Neural cell (in vitro differentiated cells): Measurements from ENCODE around the gene PDS5B. TPM values are rescaled to one million over a fixed set of nuclear protein-coding genes. Genes with fewer than 3 reads are reported as not detected.

ENCODE experiments used
- H2AFZ ChIP-seq: fragments of 200-600, 300-800 bp; sonication (generic), shearing (Covaris generic); 2 replicates; pipeline ENCODE4 v1.6.0; 2014; ENCODE audit warnings: low read depth, mild to moderate bottlenecking, antibody characterized with exemption, low read length, moderate library complexity
- H3F3A ChIP-seq: fragments of 200-600 bp; shearing (Covaris generic); 2 replicates; pipeline ENCODE4 v1.6.1; 2016; ENCODE audit warnings: mild to moderate bottlenecking, moderate library complexity, mixed read lengths, antibody characterized with exemption, low read length; ENCODE audit not compliant: insufficient read depth, poor library complexity, severe bottlenecking
- H3K27ac ChIP-seq: fragments of 200-600, 300-800 bp; sonication (generic), shearing (Covaris generic); 2 replicates; pipeline ENCODE4 v1.5.1; 2014; ENCODE audit warnings: mild to moderate bottlenecking, low read length, moderate library complexity
- H3K27me3 ChIP-seq: fragments of 300-800, 200-600 bp; sonication (generic), shearing (Covaris generic); 2 replicates; pipeline ENCODE4 v1.6.0; 2014; ENCODE audit warnings: mild to moderate bottlenecking, low read depth, low read length, moderate library complexity; ENCODE audit not compliant: insufficient read depth
- H3K36me3 ChIP-seq: fragments of 300-800, 200-600 bp; sonication (generic), shearing (Covaris generic); 2 replicates; pipeline ENCODE4 v1.5.1; 2014; ENCODE audit warnings: mild to moderate bottlenecking, antibody characterized with exemption, low read length, moderate library complexity; ENCODE audit not compliant: insufficient read depth
- H3K4me2 ChIP-seq: fragments of 300-800, 200-600 bp; sonication (generic), shearing (Covaris generic); 2 replicates; pipeline ENCODE4 v1.6.0; 2014; ENCODE audit warnings: mild to moderate bottlenecking, low read length
- H3K4me3 ChIP-seq: fragments of 300-800, 200-600 bp; sonication (generic), shearing (Covaris generic); 2 replicates; pipeline ENCODE4 v1.5.1; 2014; ENCODE audit warnings: mild to moderate bottlenecking, low read length, moderate library complexity
- H3K79me2 ChIP-seq: fragments of 200-600 bp; shearing (Covaris generic); replicated peaks from 2 replicates; pipeline ENCODE4 v1.6.0; 2014; ENCODE audit warnings: mild to moderate bottlenecking, low read length, moderate library complexity; ENCODE audit not compliant: insufficient read depth
- H3K9ac ChIP-seq: fragments of 300-800, 200-600 bp; sonication (generic), shearing (Covaris generic); 2 replicates; pipeline ENCODE4 v1.6.1; 2016; ENCODE audit warnings: mild to moderate bottlenecking, low read length, mixed read lengths
- H3K9me2 ChIP-seq: fragments of 200-600 bp; shearing (Covaris generic); 2 replicates; pipeline ENCODE4 v1.6.1; 2016; ENCODE audit warnings: mild to moderate bottlenecking, low read length, mixed read lengths; ENCODE audit not compliant: insufficient read depth
- H3K9me3 ChIP-seq: fragments of 200-600, 300-800 bp; sonication (generic), shearing (Covaris generic); 2 replicates; pipeline ENCODE4 v1.6.1; 2016; ENCODE audit warnings: mild to moderate bottlenecking, mixed run types, low read length, moderate library complexity, mixed read lengths
- H4K20me1 ChIP-seq: fragments of 200-600 bp; shearing (Covaris generic); 2 replicates; pipeline ENCODE4 v1.6.1; 2016; ENCODE audit warnings: mild to moderate bottlenecking, mixed run types; ENCODE audit not compliant: insufficient read depth
- EP300 ChIP-seq: fragments of 450-650 bp; conservative IDR thresholded peaks from 2 replicates; pipeline ENCODE4 v1.6.1; 2014; ENCODE audit warnings: antibody characterized with exemption, mild to moderate bottlenecking, moderate library complexity; ENCODE audit not compliant: poor library complexity, severe bottlenecking
- EZH2 ChIP-seq: fragments of 200-600, 300-800 bp; shearing (Covaris generic), sonication (generic); IDR thresholded peaks from 2 replicates; pipeline ENCODE4 v1.6.1; 2014; ENCODE audit warnings: antibody characterized with exemption, low read length, borderline replicate concordance, mild to moderate bottlenecking; ENCODE audit not compliant: insufficient read depth, poor library complexity, severe bottlenecking
- MXI1 ChIP-seq: fragments of 450-650 bp; conservative IDR thresholded peaks from 2 replicates; pipeline ENCODE4 v1.6.1; 2014; ENCODE audit warnings: antibody characterized with exemption, mild to moderate bottlenecking; ENCODE audit not compliant: poor library complexity, severe bottlenecking
- POLR2AphosphoS5 ChIP-seq: IDR thresholded peaks from 2 replicates; pipeline ENCODE4 v1.6.1; 2012
- SMC3 ChIP-seq: fragments of 450-650 bp; conservative IDR thresholded peaks from 2 replicates; pipeline ENCODE4 v1.6.1; 2014; ENCODE audit warnings: antibody characterized with exemption, mild to moderate bottlenecking, moderate library complexity; ENCODE audit not compliant: poor library complexity
- TAF1 ChIP-seq: IDR thresholded peaks from 2 replicates; pipeline ENCODE4 v1.6.1; 2012; ENCODE audit warnings: low read depth
- polyA plus RNA-seq: library from polyadenylated mRNA; depleted of rRNA; stranded (reverse); fragments of >200 nt; gene quantifications from 2 replicates; pipeline ENCODE4 v1.2.3, GENCODE V29; 2014
- TF ChIP-seq, protein P1 (sequence below): fragments of 450-650 bp; IDR thresholded peaks from 2 replicates; pipeline ENCODE4 v1.5.1; 2014; ENCODE audit warnings: antibody characterized with exemption, mild to moderate bottlenecking, moderate library complexity; ENCODE audit not compliant: poor library complexity, severe bottlenecking
- TF ChIP-seq, protein P2 (sequence below): IDR thresholded peaks from 2 replicates; pipeline ENCODE4 v1.6.1; 2012; ENCODE audit warnings: borderline replicate concordance

Gene PDS5B
- polyA plus RNA-seq, 1 donor from 2014 or later = 27.6 TPM

DNA sequence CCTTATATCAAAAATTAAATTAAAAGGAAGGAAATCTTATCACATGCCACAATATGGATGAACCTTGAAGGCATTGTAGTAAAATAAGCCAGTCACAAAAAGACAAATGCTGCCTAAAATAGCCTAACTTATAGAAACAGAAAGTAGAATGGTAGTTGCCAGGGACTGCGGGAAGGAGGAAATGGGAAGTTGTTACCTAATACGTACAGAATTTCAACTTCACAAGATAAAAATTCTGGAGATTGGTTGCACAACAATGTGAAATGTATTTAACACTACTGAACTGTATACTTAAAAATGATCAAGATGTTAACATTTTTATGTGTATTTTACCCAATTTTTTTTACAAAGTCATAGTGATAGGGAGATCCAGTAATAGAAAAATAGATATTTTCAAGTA lies 37.4 kb upstream of the PDS5B start:
- no peak overlapping the region for H3K4me3 ChIP-seq

DNA sequence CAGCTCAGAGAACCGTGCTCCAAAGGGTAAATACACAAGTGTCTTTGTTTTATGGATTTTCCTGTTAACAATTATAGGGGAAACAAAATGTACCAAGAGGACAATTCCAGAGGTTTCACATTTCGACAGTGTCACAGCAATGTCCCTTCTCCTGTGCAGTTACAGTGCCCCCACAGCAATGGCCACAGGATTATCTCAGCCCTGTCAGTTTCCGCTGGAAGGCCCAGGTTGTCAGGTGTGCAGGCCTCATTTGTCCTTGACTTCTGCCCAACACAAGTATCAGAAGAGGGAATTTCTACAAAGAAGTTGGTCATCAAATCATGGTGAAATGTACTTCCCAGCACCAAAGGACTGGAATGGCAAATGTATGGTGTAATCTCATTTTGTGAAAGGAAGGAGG lies 36.5 kb upstream of the PDS5B start:
- H3K4me2 ChIP-seq = no peak overlapping the region
- H3F3A ChIP-seq = no peaks in the 10 kb centered on the region
- H3K9me3 ChIP-seq = no peaks in the 10 kb centered on the region
- H3K9me2 ChIP-seq = no peaks in the 10 kb centered on the region
- no peak overlapping the region for H2AFZ ChIP-seq
- H3K9ac ChIP-seq = no peak overlapping the region
- no peaks in the 10 kb centered on the region for H4K20me1 ChIP-seq
- no peaks in the 10 kb centered on the region for H3K27me3 ChIP-seq
- H3K36me3 ChIP-seq = no peaks in the 10 kb centered on the region
- H3K4me3 ChIP-seq = no peak overlapping the region
- H3K79me2 ChIP-seq = no peaks in the 10 kb centered on the region
- H3K27ac ChIP-seq = no peak overlapping the region
- TF ChIP-seq MXI1 = no peak
- TF ChIP-seq, protein P1, sequence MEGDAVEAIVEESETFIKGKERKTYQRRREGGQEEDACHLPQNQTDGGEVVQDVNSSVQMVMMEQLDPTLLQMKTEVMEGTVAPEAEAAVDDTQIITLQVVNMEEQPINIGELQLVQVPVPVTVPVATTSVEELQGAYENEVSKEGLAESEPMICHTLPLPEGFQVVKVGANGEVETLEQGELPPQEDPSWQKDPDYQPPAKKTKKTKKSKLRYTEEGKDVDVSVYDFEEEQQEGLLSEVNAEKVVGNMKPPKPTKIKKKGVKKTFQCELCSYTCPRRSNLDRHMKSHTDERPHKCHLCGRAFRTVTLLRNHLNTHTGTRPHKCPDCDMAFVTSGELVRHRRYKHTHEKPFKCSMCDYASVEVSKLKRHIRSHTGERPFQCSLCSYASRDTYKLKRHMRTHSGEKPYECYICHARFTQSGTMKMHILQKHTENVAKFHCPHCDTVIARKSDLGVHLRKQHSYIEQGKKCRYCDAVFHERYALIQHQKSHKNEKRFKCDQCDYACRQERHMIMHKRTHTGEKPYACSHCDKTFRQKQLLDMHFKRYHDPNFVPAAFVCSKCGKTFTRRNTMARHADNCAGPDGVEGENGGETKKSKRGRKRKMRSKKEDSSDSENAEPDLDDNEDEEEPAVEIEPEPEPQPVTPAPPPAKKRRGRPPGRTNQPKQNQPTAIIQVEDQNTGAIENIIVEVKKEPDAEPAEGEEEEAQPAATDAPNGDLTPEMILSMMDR = no peak
- no peak for TF ChIP-seq POLR2AphosphoS5
- no peak for TF ChIP-seq TAF1
- TF ChIP-seq, protein P2, sequence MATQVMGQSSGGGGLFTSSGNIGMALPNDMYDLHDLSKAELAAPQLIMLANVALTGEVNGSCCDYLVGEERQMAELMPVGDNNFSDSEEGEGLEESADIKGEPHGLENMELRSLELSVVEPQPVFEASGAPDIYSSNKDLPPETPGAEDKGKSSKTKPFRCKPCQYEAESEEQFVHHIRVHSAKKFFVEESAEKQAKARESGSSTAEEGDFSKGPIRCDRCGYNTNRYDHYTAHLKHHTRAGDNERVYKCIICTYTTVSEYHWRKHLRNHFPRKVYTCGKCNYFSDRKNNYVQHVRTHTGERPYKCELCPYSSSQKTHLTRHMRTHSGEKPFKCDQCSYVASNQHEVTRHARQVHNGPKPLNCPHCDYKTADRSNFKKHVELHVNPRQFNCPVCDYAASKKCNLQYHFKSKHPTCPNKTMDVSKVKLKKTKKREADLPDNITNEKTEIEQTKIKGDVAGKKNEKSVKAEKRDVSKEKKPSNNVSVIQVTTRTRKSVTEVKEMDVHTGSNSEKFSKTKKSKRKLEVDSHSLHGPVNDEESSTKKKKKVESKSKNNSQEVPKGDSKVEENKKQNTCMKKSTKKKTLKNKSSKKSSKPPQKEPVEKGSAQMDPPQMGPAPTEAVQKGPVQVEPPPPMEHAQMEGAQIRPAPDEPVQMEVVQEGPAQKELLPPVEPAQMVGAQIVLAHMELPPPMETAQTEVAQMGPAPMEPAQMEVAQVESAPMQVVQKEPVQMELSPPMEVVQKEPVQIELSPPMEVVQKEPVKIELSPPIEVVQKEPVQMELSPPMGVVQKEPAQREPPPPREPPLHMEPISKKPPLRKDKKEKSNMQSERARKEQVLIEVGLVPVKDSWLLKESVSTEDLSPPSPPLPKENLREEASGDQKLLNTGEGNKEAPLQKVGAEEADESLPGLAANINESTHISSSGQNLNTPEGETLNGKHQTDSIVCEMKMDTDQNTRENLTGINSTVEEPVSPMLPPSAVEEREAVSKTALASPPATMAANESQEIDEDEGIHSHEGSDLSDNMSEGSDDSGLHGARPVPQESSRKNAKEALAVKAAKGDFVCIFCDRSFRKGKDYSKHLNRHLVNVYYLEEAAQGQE = no peak
- no peak for TF ChIP-seq SMC3
- TF ChIP-seq EZH2 = no peak

More for the DNA sequence above, 37.4 kb upstream of the PDS5B start:
- Histone ChIP-seq H3K36me3 (no peaks in the 10 kb centered on the region), H3K79me2 (no peaks in the 10 kb centered on the region), H3K9me2 (no peaks in the 10 kb centered on the region), H2AFZ (no peak overlapping the region), H3K27ac (no peak overlapping the region), H4K20me1 (no peaks in the 10 kb centered on the region), H3K9me3 (no peaks in the 10 kb centered on the region), H3F3A (no peaks in the 10 kb centered on the region), H3K9ac (no peak overlapping the region), H3K27me3 (no peaks in the 10 kb centered on the region), H3K4me2 (no peak overlapping the region)
- TF ChIP-seq, protein P2 = no peak
- TF ChIP-seq POLR2AphosphoS5 (no peak), TAF1 (no peak), SMC3 (no peak), EP300 (no peak)
- TF ChIP-seq, protein P1 = no peak
